ENCODE data around the gene SIRT2.

The SIRT2 gene

DNA sequence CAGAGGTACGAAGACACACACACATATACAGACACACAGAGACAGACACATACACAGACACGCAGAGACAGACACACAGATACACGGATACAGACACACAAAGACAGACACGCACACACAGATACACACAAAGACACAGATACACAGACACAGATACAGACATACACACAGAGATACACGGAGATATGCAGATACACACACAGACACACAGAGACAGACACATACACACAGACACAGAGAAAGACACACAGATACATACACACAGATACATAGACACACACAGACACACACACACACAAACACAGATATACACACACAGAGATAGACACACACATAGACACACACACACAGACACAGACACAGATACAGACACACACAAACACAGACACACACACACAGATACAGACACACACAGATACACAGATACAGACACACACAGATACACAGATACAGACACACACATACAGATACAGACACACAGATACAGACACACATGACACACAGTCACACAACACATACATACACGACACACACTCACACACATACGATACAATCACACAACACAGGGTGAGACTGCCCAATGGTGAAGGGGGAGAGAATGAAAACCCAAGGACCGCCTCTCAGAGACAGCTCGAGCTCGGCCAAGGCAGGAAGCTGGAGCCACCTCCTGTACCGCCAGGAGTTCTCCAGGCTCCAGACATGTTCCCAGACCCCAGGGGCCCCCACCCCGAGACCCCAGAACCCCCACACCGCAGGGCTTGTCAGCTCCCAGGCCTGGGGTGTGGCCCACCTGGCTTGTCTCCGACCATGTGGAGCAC is 21.4 kb upstream of the SIRT2 start:
- no peak for DNase-seq (ENCODE audit: low read depth, low spot score)

DNA sequence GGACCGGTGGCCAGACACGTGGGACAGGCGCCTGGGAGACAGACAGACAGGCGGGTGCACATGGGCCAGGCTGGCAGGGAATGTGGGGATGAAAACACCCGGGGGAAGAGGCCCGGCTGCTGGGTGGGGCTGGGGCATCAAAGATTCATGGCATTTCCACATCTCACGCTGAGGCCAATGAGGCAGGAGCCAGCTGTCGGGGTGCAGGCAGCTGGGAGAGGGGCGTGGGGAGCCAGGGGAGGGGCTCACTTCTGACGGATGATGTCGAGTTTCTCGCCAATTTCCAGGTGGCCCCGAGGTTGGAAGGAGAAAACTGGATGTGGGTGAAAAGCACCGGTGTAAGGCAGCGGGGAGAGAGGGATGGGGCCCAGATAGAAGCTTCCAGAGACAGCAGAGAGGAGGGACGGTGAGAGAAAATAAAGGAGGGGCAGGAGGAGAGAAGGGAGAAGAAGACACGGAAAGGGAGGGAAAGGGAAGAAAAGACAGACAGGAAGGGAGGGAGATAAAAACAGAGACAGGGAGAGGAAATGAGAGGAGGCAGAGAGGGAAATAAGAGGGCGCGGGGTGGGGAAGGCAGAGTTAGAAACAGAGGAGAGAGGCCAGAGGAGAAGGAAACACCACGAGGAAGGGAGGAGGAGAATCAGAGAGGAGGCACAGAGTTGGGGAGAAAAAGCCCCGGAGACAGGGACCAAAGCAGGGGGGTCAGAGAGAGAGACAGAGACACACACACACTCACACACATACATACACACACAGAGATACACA is 20.6 kb upstream of the SIRT2 start:
- DNase-seq (ENCODE audit: low read depth, low spot score) = no peak

DNA sequence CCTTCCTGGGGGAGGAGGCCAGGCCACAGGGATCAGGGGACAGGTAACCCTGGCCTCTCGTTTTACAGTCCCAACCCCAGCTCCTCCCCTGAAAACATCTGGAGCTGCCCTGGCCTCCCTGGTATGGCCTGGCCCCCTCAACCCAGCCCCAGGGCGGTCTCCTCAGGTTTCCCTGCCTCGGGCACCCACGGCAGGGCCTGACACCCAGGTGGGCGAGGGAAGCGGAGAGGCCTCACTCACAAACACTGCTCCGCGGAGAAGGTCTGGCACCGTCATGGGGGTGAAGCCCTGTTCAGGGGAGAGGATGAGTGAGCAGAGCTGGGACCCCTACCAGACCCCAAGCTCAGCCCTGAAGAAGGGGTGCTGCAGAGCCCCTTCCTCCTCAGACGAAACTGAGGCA is 19.1 kb upstream of the SIRT2 start:
- DNase-seq (ENCODE audit: low read depth, low spot score) = no peak

DNA sequence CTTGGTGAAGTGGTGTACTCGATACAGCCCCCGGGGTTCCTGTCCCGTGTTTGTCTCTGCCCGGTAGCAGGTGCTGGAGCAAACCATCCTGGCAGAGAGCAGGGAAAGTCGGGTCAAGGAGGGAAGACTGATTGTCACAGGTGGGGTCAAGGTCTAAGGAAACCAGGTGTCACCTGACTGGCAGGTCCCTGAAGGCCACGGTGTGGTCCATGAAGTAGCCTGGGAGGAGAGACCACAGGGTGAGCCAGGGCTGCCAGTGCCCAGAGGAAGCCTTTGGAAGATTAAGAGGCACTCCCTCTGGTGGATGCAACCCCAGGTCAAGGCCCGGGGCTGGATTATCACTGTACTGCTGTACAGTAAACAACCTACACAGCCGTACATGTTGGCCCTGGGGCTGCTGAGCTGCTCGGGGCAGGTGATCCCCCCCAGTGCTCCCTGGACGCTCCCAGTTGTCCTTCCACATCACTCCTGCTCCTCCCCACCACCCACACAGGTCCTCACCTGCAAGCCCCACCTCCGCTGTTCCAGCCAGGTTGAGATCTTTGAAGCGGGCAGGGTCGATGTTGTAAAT is 18.6 kb upstream of the SIRT2 start:
- DNase-seq (ENCODE audit: low read depth, low spot score) = no peak

- no peak for DNase-seq (ENCODE audit: low read depth, low spot score)
Observed at GRCh38 chr19:38917516-38917915, 18.1 kb upstream of the SIRT2 start.

DNA sequence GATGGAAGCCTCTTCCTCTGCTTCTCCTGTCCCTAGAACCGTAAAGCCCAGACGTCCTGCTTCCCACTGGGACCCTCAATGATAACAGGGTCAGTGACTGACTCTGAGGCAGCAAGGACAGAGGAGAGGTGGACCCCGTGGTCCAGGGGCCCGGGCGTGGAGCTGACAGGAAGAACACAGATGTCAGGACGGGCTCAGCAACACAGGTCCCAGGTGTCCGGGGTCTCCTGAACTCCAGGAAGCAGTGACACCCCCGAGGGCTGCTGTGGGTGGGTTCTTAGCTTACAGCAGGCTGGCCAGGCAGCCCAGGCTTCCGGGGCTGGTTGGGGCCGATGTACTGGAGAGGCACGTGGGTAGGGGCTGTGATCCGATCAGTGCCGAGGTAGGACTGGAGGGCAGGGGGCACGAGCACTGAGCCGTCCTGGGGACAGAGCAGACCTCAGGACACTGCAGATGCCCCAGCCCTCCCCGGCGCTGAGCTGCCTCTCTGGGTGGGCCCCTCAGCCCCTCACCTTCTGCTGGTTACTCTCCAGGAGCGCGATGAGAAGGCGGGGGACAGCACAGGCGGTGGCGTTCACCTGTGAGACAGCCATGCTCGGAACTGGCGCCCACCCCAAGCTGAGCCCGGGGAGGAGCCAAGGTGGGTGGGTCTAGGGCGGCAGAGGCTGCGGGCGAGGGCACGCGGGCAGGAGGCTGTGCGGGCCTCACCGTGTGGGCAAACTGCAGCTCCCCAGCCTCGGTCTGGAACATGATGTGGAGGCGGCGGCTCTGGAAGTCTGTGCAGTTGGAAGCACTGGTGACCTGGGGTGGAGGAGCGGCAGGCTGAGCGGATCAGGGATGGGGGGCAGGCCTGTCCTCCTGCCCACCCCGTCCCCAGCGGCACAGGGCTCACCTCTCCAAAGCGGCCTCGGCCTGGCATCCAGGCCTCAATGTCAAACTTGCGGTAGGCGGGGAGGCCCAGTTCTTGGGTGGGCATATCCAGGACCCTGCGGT is 16.2 kb upstream of the SIRT2 start:
- no peak for DNase-seq (ENCODE audit: low read depth, low spot score)

DNA sequence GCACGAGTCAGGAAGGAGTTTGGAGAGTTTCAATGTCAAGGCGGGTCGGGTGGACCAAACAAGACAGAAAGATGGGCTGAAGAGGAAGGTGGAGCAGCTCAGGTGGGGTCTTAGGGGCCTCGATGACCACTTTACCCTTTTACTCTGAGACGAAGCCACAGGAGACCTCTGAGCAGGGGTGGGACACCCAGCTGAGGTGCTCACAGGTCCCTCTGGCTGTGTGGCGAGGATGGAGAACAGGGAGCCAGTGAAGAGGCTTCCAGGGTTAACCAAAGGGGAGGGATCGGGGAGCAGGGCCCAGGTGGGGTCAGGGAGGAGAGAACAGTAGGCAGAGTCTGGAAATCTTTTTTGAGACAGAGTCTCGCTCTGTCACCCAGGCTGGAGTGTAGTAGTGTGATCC is 14.5 kb upstream of the SIRT2 start:
- no peak for DNase-seq (ENCODE audit: low read depth, low spot score)

DNA sequence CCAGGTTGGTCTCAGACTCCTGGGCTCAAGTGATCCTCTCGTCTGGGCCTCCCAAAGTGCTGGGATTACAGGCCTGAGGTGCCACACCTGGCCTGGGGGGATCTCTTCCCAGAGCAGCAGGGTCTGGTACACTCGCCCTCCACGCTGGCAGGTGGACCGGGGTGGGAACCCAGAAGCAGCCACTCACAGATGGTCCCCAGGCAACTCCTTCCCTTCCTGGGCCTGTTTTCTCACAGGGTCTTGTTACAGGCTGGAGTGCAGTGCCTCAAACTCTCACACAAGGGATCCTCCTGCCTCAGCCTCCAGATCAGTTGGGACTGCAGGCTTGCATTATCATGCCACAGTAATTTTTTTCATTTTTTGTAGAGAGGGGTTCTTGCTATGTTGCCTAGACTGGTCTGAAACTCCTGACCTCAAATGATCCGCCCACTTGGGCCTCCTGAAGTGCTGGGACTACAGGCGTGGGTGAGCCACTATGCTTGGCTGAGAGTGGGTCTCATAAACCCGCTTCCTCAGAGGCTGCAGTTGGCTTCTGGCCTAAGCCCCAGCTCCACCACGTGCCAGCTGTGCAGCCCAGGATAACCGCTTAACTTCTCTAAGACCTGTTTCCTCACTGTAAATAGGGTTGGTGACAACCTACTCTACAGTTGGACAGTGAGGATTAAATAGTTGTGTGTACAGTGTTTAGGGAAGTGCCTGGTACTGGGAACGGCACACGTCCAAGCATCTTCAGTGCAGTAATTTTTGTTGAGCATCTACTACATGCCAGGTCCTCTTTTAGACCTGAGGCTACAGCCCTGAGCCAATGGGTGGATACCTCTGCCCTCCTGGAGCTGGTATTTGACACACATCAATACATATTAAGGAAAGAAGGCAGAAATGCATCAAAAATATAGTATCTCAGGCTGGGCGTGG is 13.4 kb upstream of the SIRT2 start:
- DNase-seq (ENCODE audit: low read depth, low spot score) = no peak

GRCh38 chr19:38911388-38912001 is 12.1 kb upstream of the SIRT2 start:
- DNase-seq (ENCODE audit: low read depth, low spot score) = no peak

- no peak for DNase-seq (ENCODE audit: low read depth, low spot score)
Observed at GRCh38 chr19:38910488-38910887, 11.1 kb upstream of the SIRT2 start.

- no peak for DNase-seq (ENCODE audit: low read depth, low spot score)
Observed at GRCh38 chr19:38908911-38909310, 9.5 kb upstream of the SIRT2 start.

GRCh38 chr19:38907670-38908069 is 8.3 kb upstream of the SIRT2 start:
- DNase-seq (ENCODE audit: low read depth, low spot score) = no peak

DNA sequence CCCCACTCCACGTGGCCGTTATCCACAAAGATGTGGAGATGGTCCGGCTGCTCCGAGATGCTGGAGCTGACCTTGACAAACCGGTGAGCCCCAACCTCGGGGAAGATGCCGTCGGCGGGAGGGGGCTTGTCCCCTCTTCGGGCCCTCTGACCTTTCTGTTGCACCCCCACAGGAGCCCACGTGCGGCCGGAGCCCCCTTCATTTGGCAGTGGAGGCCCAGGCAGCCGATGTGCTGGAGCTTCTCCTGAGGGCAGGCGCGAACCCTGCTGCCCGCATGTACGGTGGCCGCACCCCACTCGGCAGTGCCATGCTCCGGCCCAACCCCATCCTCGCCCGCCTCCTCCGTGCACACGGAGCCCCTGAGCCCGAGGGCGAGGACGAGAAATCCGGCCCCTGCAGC is 7.8 kb upstream of the SIRT2 start:
- DNase-seq (ENCODE audit: low read depth, low spot score) = no peak

GRCh38 chr19:38905620-38906019 is 6.2 kb upstream of the SIRT2 start:
- DNase-seq (ENCODE audit: low read depth, low spot score) = no peak

DNA sequence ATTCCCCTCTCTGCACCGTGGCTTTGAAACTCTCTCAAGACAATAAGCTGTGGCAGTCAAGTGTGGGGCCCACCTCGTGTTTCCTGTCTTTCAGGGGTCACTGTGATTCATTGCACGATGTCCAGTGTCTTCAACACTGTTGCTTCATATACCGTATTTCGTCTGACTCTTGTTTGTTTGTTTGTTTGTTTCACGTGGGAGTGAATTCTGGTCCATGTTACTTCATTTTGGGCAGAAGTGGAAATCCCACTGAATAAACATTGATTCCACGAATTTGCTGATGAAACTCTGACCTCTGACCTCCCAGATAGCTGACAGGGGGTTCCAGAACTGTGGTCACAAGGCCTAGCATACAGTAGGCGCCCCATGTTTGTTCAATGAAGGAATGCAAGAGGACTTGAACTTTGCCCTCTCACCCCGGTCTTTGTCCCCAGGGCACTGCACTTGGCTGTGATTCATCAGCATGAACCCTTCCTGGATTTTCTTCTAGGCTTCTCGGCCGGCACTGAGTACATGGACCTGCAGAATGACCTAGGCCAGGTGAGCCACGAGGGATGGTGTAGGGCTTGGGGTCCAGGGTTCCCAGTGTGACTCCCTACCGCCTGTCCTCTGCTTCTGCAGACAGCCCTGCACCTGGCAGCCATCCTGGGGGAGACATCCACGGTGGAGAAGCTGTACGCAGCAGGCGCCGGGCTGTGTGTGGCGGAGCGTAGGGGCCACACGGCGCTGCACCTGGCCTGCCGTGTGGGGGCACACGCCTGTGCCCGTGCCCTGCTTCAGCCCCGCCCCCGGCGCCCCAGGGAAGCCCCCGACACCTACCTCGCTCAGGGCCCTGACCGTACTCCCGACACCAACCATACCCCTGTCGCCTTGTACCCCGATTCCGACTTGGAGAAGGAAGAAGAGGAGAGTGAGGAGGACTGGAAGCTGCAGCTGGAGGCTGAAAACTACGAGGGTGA is 5.4 kb upstream of the SIRT2 start:
- no peak for DNase-seq (ENCODE audit: low read depth, low spot score)

GRCh38 chr19:38901683-38902082 is 2.3 kb upstream of the SIRT2 start:
- no peak for DNase-seq (ENCODE audit: low read depth, low spot score)

GRCh38 chr19:38900743-38901190 is 1.3 kb upstream of the SIRT2 start:
- no peak for DNase-seq (ENCODE audit: low read depth, low spot score)

DNA sequence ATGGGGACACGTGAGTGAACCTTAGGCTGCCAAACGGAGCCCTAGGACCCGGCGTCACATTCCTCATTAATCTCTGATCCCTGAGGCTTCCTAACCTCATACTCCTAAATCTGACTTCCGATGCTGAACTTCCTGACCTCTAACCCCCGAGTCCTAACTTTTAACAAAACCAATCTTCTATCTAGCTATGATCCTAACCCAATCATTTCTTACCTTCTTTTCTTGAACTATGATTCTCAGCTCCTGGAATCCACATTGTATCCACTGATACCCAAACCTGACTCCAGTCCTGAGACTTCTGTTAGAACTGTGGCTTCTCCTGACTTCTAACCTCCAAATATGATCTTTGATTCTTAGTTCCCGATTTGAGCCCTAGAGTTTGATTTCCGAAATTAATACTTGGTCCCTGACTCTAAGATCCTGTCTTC is 798 bp upstream of the SIRT2 start:
- no peak for DNase-seq (ENCODE audit: low read depth, low spot score)
